Activated T-cell treated with anti-CD3 and anti-CD28 coated beads, Interleukin-2, amount 50 U/mL, for 48 hours (primary cell): Measurements from ENCODE around the gene VDAC1.

Experiments used
- DNase-seq, 2 experiments: peaks; one replicate each; pipeline ENCODE4 v3.0.0-alpha.2; 2020

Gene VDAC1

GRCh38 chr5:133924221-133924920, 80.4 kb downstream of the VDAC1 start:
- DNase-seq: no peak

GRCh38 chr5:133921979-133922378, 82.8 kb downstream of the VDAC1 start:
- no peak for DNase-seq
